ENCODE data around the gene TXNRD1. TPM values are rescaled to one million over a fixed set of nuclear protein-coding genes. Genes with fewer than 3 reads are reported as not detected.
"Not testable (repeated sequence)": the region's sequence is repeated elsewhere in the genome, so short reads cannot be mapped to it uniquely, and the experiment has no call there.

TXNRD1 gene
- total RNA-seq, 1 donor from 2014 or later = 82.7 TPM

- no peak overlapping the region for H3K4me3 Mint-ChIP-seq (ENCODE audit: unreplicated experiment)
- peaks cover 1% of the 10 kb centered on the region for H3K36me3 Mint-ChIP-seq (ENCODE audit: low read depth)
- no peaks in the 10 kb centered on the region for H3K27me3 Mint-ChIP-seq (ENCODE audit: low read depth)
- no peak for TF ChIP-seq CTCF (IDR thresholded peaks at IDR 0.05)
- no peak overlapping the region for H3K27ac Mint-ChIP-seq (ENCODE audit: unreplicated experiment)
- H3K9me3 Mint-ChIP-seq (ENCODE audit: low read depth) = peaks cover under 1% of the 10 kb centered on the region
- DNase-seq (ENCODE audit: low spot score) = no peak
- peaks cover 8% of the 10 kb centered on the region for H3K4me1 Mint-ChIP-seq (ENCODE audit: low read depth)
Observed at GRCh38 chr12:104212516-104212915, 3.1 kb upstream of the TXNRD1 start.

- H3K36me3 Mint-ChIP-seq (ENCODE audit: low read depth) = no peaks in the 10 kb centered on the region
- H3K4me3 Mint-ChIP-seq (ENCODE audit: unreplicated experiment) = no peak overlapping the region
- no peak for TF ChIP-seq CTCF (IDR thresholded peaks at IDR 0.05)
- H3K27me3 Mint-ChIP-seq (ENCODE audit: low read depth) = no peaks in the 10 kb centered on the region
- no peak for DNase-seq (ENCODE audit: low spot score)
- H3K4me1 Mint-ChIP-seq (ENCODE audit: low read depth) = peaks cover 10% of the 10 kb centered on the region
- H3K9me3 Mint-ChIP-seq (ENCODE audit: low read depth) = peaks cover 4% of the 10 kb centered on the region
- no peak overlapping the region for H3K27ac Mint-ChIP-seq (ENCODE audit: unreplicated experiment)
Observed at GRCh38 chr12:104213952-104214351, 1.6 kb upstream of the TXNRD1 start.

GRCh38 chr12:104216521-104216924 is 944 bp downstream of the TXNRD1 start:
- TF ChIP-seq CTCF (IDR thresholded peaks at IDR 0.05) = no peak
- no peaks in the 10 kb centered on the region for H3K36me3 Mint-ChIP-seq (ENCODE audit: low read depth)
- H3K27me3 Mint-ChIP-seq (ENCODE audit: low read depth) = no peaks in the 10 kb centered on the region
- peak overlapping the region; percentile 69 for H3K4me3 Mint-ChIP-seq (ENCODE audit: unreplicated experiment)
- peaks cover 4% of the 10 kb centered on the region for H3K9me3 Mint-ChIP-seq (ENCODE audit: low read depth)
- H3K27ac Mint-ChIP-seq (ENCODE audit: unreplicated experiment) = peak overlapping the region; percentile 75
- peaks cover 24% of the 10 kb centered on the region for H3K4me1 Mint-ChIP-seq (ENCODE audit: low read depth)
- DNase-seq (ENCODE audit: low spot score) = no peak

DNA sequence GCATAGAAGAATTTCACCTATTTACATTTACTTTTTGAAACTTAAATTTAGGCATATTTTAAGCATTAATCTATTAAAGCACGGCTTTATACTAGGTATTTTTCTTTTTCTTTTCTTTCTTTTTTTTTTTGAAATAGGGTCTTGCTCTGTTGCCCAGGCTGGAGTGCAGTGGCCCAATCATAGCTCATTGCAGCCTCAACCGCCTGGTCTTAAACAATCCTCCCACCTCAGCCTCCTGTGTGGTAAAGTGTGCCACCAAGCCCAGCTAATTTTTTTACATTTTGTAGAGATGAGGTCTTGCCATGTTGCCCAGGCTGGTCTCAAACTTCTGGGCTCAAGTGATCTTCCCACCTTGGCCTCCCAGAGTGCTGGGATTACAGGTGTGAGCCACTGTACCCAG is 2.9 kb downstream of the TXNRD1 start:
- H3K27me3 Mint-ChIP-seq (ENCODE audit: low read depth); H3K9me3 Mint-ChIP-seq (ENCODE audit: low read depth); DNase-seq (ENCODE audit: low spot score); H3K36me3 Mint-ChIP-seq (ENCODE audit: low read depth); H3K4me3 Mint-ChIP-seq (ENCODE audit: unreplicated experiment): not testable (repeated sequence)
- Mint-ChIP-seq H3K27ac (ENCODE audit: unreplicated experiment) (peak overlapping the region; percentile 97), H3K4me1 (ENCODE audit: low read depth) (peaks cover 24% of the 10 kb centered on the region)

- peaks cover 4% of the 10 kb centered on the region for H3K9me3 Mint-ChIP-seq (ENCODE audit: low read depth)
- H3K27me3 Mint-ChIP-seq (ENCODE audit: low read depth) = no peaks in the 10 kb centered on the region
- no peaks in the 10 kb centered on the region for H3K36me3 Mint-ChIP-seq (ENCODE audit: low read depth)
- peaks cover 24% of the 10 kb centered on the region for H3K4me1 Mint-ChIP-seq (ENCODE audit: low read depth)
- DNase-seq (ENCODE audit: low spot score) = no peak
- TF ChIP-seq CTCF (IDR thresholded peaks at IDR 0.05) = no peak
- H3K4me3 Mint-ChIP-seq (ENCODE audit: unreplicated experiment) = no peak overlapping the region
- peak overlapping the region; percentile 97 for H3K27ac Mint-ChIP-seq (ENCODE audit: unreplicated experiment)
Observed at GRCh38 chr12:104218935-104219334, 3.4 kb downstream of the TXNRD1 start.

DNA sequence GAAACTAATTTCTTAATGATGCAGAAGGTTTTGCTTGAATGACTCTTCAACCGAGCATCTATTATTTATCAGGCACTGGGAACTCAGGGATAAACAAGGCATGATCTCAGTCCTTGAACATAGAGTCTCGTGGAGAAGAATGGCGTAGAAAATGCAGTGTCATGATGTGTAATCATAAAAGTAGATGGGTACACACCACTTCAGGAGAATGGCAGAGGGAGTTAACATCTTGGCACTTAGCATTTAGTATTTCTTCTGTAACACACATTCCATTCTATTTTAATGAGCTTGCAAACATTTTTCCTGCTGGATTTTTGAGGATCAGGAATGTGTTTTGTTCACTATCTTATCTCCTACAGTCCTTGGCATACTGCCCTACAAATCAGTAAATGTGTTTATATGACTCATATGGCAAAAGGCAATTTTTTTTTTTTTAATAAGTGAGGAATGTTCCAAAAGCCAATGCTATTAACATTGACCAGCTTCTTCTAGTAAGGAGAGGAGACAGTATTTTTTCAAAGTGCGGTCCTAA is 3.8 kb downstream of the TXNRD1 start:
- H3K4me1 Mint-ChIP-seq (ENCODE audit: low read depth) = peaks cover 24% of the 10 kb centered on the region
- no peaks in the 10 kb centered on the region for H3K27me3 Mint-ChIP-seq (ENCODE audit: low read depth)
- H3K36me3 Mint-ChIP-seq (ENCODE audit: low read depth) = no peaks in the 10 kb centered on the region
- no peak overlapping the region for H3K4me3 Mint-ChIP-seq (ENCODE audit: unreplicated experiment)
- DNase-seq (ENCODE audit: low spot score) = no peak
- H3K27ac Mint-ChIP-seq (ENCODE audit: unreplicated experiment) = peak overlapping the region; percentile 97
- no peak for TF ChIP-seq CTCF (IDR thresholded peaks at IDR 0.05)
- peaks cover 4% of the 10 kb centered on the region for H3K9me3 Mint-ChIP-seq (ENCODE audit: low read depth)
